Left lung (tissue), 10 donors: ENCODE data around the gene ZNF74. TPM values are rescaled to one million over a fixed set of nuclear protein-coding genes. Genes with fewer than 3 reads are reported as not detected.
"Not testable (repeated sequence)": the region's sequence is repeated elsewhere in the genome, so short reads cannot be mapped to it uniquely, and the experiment has no call there.

Experiments
- ATAC-seq: fragments of 200-7000 bp; cut with Tn5 transposase; one replicate; pipeline ENCODE4 v1.9.1; 2020; ENCODE audit warnings: moderate library complexity
- DNase-seq, 4 donors: peaks; one replicate each; pipeline ENCODE4 v3.0.0-alpha.2; 2013 to 2020
- H3K27ac ChIP-seq, 2 donors: fragments of 200-600 bp; sonication (generic) in 1 of 2; one replicate each; pipeline versions ENCODE4 v1.5.0 to v1.8.0; 2020 to 2021
- H3K27me3 ChIP-seq, 2 donors: fragments of 200-600 bp; sonication (generic) in 1 of 2; one replicate each; pipeline versions ENCODE4 v1.5.0 to v1.8.0; 2020 to 2021
- H3K36me3 ChIP-seq, 2 donors: fragments of 200-600 bp; sonication (generic) in 1 of 2; one replicate each; pipeline versions ENCODE4 v1.5.0 to v1.8.0; 2020 to 2021
- H3K4me1 ChIP-seq, 2 donors: fragments of 200-600 bp; one replicate each; pipeline ENCODE4 v1.8.0; 2021
- H3K4me3 ChIP-seq, 2 donors: fragments of 200-600 bp; sonication (generic) in 1 of 2; one replicate each; pipeline versions ENCODE4 v1.5.0 to v1.8.0; 2020 to 2021; ENCODE audit warnings: mild to moderate bottlenecking in 1 of 2
- H3K9me3 ChIP-seq, 2 donors: fragments of 200-600 bp; sonication (generic) in 1 of 2; one replicate each; pipeline versions ENCODE4 v1.5.0 to v1.8.0; 2020 to 2021
- CTCF ChIP-seq, 2 donors: fragments of 200-600 bp; sonication (generic) in 1 of 2; IDR thresholded peaks; one replicate each; pipeline versions ENCODE4 v1.5.0 to v1.8.0; 2021; ENCODE audit warnings: antibody characterized with exemption in 2 of 2
- intact Hi-C, 2 donors: fragments of 100-400 bp; cut with DNase I; formaldehyde crosslinking; loops; one replicate each; pipeline versions ENCODE4 v1.11.2 to v1.14.2; 2022
- polyA plus RNA-seq, 6 donors: library from polyadenylated mRNA; unstranded; fragments of 120-200 nt; gene quantifications; one replicate each; pipeline ENCODE4 v1.2.1, GENCODE V29; 2013; ENCODE audit not compliant: insufficient read length in 6 of 6
- total RNA-seq, 2 donors: library from RNA; stranded (reverse); fragmentation: NEBNext Ultra II Directional; extraction: Animal tissue kit (Norgen Biotek cat#: 25700); gene quantifications; one replicate each; pipeline ENCODE4 v1.2.1, GENCODE V29; 2021
- donor health status: DM: no; HTN: yes; CAD: no.
- donor health status: DM: no; HTN: no; CAD: no.

The ZNF74 gene
- total and polyA plus RNA-seq, 8 donors, result 11.0 to 22.6 (median 19.9) TPM

GRCh38 chr22:20405931-20406685, 12.2 kb downstream of the ZNF74 start:
- ATAC-seq (no peak), DNase-seq (no peak)
- Histone ChIP-seq H3K27me3 (no peaks in the 10 kb centered on the region), H3K9me3 (no peaks in the 10 kb centered on the region), H3K4me1 (no peaks in the 10 kb centered on the region), H3K36me3 (peaks cover 0 to 40% of the 10 kb centered on the region in 2 donors), H3K27ac (no peak overlapping the region), H3K4me3 (no peak overlapping the region)
- intact Hi-C loops, result no loop called here
- no peak for TF ChIP-seq CTCF (IDR thresholded peaks at IDR 0.05)

- H3K4me1 ChIP-seq, result no peaks in the 10 kb centered on the region
- H3K27ac ChIP-seq, result no peak overlapping the region
- no peak for TF ChIP-seq CTCF (IDR thresholded peaks at IDR 0.05)
- DNase-seq (no peak), ATAC-seq (no peak)
- no peaks in the 10 kb centered on the region for H3K9me3 ChIP-seq
- intact Hi-C loops, result no loop called here
- no peaks in the 10 kb centered on the region for H3K27me3 ChIP-seq
- H3K4me3 ChIP-seq, result no peak overlapping the region
- H3K36me3 ChIP-seq, result peaks cover 0 to 40% of the 10 kb centered on the region in 2 donors
These were observed 12.9 kb downstream of the ZNF74 start for GRCh38 chr22:20406686-20407408.

GRCh38 chr22:20407829-20408228, 13.9 kb downstream of the ZNF74 start:
- TF ChIP-seq CTCF (IDR thresholded peaks at IDR 0.05), result no peak
- Histone ChIP-seq H3K4me3 (no peak overlapping the region), H3K36me3 (peaks cover 0 to 40% of the 10 kb centered on the region in 2 donors), H3K4me1 (no peaks in the 10 kb centered on the region), H3K27ac (no peak overlapping the region), H3K27me3 (no peaks in the 10 kb centered on the region), H3K9me3 (no peaks in the 10 kb centered on the region)
- intact Hi-C loops, result no loop called here
- ATAC-seq, result no peak
- no peak for DNase-seq

- no peaks in the 10 kb centered on the region for H3K9me3 ChIP-seq
- TF ChIP-seq CTCF (IDR thresholded peaks at IDR 0.05), result no peak
- H3K36me3 ChIP-seq, result peaks cover 0 to 34% of the 10 kb centered on the region in 2 donors
- no peaks in the 10 kb centered on the region for H3K27me3 ChIP-seq
- H3K27ac ChIP-seq, result no peak overlapping the region
- intact Hi-C loops, result no loop called here
- H3K4me3 ChIP-seq, result no peak overlapping the region
- ATAC-seq, result no peak
- H3K4me1 ChIP-seq, result no peaks in the 10 kb centered on the region
- DNase-seq, result no peak
These were observed 14.9 kb downstream of the ZNF74 start for GRCh38 chr22:20408891-20409290.

GRCh38 chr22:20409385-20409784, 15.4 kb downstream of the ZNF74 start:
- H3K36me3 ChIP-seq, result peaks cover 0 to 34% of the 10 kb centered on the region in 2 donors
- intact Hi-C loops, H3K4me1 ChIP-seq, ATAC-seq, H3K27me3 ChIP-seq, H3K27ac ChIP-seq, H3K9me3 ChIP-seq, H3K4me3 ChIP-seq, DNase-seq: not testable (repeated sequence)
